Mononuclear cell (primary cell): ENCODE measurements around the gene RERE. TPM values are rescaled to one million over a fixed set of nuclear protein-coding genes. Genes with fewer than 3 reads are reported as not detected.
"Not testable (repeated sequence)": the region's sequence is repeated elsewhere in the genome, so short reads cannot be mapped to it uniquely, and the experiment has no call there.

ENCODE experiments used
- H3K27me3 ChIP-seq: 2 replicates; pipeline ENCODE4 v1.6.0; 2011; ENCODE audit warnings: low read length, control low read depth; ENCODE audit not compliant: insufficient read depth
- H3K4me1 ChIP-seq: 2 replicates; pipeline ENCODE4 v1.5.1; 2011; ENCODE audit warnings: mild to moderate bottlenecking, low read length, control low read depth; ENCODE audit not compliant: insufficient read depth
- H3K4me3 ChIP-seq: 2 replicates; pipeline ENCODE4 v1.5.1; 2011; ENCODE audit warnings: mild to moderate bottlenecking, low read length, moderate library complexity
- H3K9me3 ChIP-seq: 2 replicates; pipeline ENCODE4 v1.5.1; 2011; ENCODE audit warnings: low read depth, mild to moderate bottlenecking, control low read depth, low read length
- total RNA-seq: library from RNA; depleted of rRNA; stranded (reverse); fragments of >200 nt; gene quantifications from one replicate; pipeline ENCODE4 v1.2.3, GENCODE V29; 2012

RERE gene
- total RNA-seq, 1 donor, result 60.7 TPM

DNA sequence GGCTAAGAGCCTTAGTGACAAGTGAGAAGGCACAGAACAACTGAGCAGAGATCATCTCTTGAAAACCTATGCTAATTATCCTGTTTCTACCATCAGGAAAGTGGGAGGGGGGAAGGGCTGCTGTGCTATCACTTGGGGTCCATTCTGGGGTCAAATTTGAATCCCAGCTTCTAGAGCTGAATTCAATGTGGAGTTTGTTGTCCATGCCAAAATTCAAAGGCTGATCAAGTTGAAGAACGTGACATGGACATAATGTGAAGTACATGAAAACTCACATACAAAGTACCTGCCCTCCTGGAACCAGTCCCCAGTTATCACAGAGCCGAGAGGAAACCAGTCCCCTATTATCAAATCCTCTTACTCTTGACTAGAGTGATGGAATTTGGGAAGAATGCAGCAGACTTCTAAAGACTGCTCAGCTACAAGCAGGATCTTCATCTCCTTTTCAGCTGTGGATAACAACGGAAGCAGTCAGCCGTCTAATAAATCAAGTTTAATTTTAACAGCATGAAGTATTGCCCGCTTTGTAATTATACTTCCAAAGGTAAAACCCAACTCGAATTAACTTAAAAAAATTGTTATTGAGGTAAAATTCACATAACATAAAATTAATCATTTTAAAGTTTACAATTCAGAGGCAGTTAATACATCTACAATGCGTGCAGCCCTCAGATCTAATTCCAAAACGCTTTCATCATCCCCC, 421.2 kb downstream of the RERE start:
- Histone ChIP-seq H3K9me3 (no peaks in the 10 kb centered on the region), H3K4me1 (peaks cover 60% of the 10 kb centered on the region), H3K27me3 (no peaks in the 10 kb centered on the region), H3K4me3 (no peak overlapping the region)

DNA sequence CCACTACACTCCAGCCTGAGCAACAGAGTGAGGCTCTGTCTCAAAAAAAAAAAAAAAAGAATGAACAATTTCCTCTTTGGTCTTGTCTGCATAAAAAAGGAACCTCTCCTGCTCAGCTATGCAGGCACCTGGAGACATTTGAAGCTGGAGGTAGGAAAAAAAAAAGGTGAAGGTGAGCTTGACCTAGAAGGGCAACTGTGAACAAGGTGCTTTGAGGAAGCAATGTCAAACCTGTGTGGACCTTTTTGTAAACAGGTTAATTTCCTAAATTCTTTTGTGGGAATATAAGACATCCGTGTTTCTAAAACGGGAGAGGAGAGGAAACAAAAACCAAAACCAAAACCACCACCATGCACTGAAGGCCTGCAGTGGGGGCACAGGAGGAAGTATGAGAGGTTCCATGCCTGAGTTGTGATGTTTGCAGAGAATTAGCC, 422.0 kb downstream of the RERE start:
- H3K9me3 ChIP-seq, result no peaks in the 10 kb centered on the region
- H3K27me3 ChIP-seq, result no peaks in the 10 kb centered on the region
- peaks cover 68% of the 10 kb centered on the region for H3K4me1 ChIP-seq
- H3K4me3 ChIP-seq, result peak overlapping the region; percentile 22

DNA sequence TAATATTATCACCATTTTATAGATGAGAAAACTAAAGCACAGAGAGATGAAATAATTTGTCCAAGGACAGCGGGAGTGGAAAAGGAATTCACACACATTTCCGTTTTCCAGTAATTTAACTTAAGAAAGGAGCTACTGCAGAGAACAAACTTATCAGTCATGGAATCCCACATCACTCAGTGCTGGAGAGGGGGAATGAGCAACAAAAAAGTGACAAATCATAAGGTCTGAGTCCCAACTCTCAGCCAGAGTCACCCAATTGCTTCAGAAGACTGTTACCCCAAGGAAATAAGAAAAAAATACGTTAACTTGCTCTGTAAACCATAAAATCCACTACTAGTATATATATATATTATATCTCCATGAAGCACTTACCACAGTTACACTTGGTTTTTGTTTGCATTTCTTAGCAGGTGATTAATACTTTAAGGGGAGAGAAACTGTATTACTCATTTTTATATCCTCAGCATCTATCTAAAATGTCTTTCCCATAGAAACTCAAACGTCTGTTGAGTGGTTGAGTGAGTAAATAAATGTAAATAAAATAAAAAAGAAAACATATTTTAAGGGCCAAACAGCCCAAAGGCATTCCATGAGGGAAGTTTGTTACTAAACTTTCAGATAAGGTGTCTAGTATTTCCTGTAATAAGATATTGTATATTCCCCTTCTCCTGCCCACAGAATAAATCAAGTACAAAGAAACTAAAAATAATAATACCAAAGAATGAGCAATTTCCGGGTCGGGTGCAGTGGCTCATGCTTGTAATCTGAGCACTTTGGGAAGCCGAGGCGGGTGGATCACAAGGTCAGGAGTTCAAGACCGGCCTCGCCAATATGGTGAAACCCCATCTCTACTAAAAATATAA, 422.8 kb downstream of the RERE start:
- H3K27me3 ChIP-seq, result no peaks in the 10 kb centered on the region
- H3K4me1 ChIP-seq, result peaks cover 76% of the 10 kb centered on the region
- H3K4me3 ChIP-seq, result no peak overlapping the region
- no peaks in the 10 kb centered on the region for H3K9me3 ChIP-seq

DNA sequence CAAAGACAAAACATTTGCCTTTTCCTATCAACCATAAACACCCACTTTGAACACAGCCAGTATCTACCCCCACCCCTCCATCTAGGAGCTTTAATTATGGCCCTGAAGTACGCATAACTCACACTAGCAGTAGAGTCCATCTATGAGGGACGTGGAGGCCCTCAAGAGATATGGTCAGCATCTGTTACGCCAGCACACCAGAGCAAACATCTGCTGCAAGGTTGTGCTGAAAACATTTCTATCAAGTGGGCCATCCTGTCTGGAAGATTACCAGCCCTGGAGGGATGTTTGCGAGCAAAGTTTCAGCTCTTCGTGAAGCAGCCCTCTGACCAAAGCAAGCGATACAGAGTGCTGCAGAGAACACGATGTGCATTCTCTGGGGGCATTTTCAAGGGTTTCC, 424.9 kb downstream of the RERE start:
- Histone ChIP-seq H3K4me3 (no peak overlapping the region), H3K27me3 (no peaks in the 10 kb centered on the region), H3K9me3 (no peaks in the 10 kb centered on the region), H3K4me1 (peaks cover 81% of the 10 kb centered on the region)

DNA sequence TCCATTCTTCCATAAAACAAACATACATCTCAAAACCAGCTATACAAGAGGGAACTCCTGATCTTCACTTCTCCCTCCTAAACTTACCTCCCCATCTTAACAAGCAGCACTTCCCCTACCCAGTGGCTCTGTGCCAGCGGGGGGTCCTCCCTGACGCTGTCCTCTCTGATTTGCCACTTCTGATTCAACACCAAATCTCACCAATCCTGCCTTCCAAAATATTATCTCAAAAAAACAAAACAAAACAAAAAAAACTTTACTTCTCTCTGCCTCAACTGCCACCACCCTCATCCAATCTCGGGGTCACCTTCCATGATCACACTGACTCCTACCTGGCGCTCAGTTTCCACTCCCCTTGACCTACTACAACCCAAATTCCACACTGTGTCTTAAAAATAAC, 426.7 kb downstream of the RERE start:
- H3K4me1 ChIP-seq, result peaks cover 73% of the 10 kb centered on the region
- H3K4me3 ChIP-seq, result no peak overlapping the region

DNA sequence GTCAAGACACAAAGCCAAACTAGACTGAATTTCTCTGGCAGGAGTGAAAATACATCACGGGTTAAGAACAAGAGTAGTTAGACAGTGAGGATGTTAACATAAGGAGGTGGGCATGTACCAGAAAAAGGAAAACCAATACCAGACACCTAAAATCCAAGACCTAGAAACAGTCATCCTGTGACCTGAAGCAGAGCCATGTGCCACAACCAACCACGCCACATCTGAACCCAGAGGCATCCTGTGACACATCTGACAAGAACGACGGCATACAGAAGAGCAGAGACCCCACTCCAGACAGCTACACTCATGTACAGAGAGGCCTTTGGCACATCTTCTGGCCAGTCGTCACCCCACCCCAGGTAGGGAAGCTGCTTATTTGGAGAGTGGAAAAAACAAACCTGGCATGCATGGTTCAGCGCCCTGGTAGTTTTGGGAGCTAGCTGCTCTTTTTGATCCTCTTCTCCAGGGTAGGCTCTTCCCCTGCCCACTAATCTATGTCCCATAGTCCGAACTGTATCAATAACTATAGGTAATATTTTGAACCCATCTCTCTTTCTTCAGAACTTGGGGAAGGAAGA, 427.4 kb downstream of the RERE start:
- Histone ChIP-seq H3K27me3 (no peaks in the 10 kb centered on the region), H3K4me3 (no peak overlapping the region), H3K4me1 (peaks cover 72% of the 10 kb centered on the region), H3K9me3 (no peaks in the 10 kb centered on the region)

More for the DNA sequence above, 426.7 kb downstream of the RERE start:
- H3K27me3 ChIP-seq, result no peaks in the 10 kb centered on the region
- H3K9me3 ChIP-seq, result no peaks in the 10 kb centered on the region

DNA sequence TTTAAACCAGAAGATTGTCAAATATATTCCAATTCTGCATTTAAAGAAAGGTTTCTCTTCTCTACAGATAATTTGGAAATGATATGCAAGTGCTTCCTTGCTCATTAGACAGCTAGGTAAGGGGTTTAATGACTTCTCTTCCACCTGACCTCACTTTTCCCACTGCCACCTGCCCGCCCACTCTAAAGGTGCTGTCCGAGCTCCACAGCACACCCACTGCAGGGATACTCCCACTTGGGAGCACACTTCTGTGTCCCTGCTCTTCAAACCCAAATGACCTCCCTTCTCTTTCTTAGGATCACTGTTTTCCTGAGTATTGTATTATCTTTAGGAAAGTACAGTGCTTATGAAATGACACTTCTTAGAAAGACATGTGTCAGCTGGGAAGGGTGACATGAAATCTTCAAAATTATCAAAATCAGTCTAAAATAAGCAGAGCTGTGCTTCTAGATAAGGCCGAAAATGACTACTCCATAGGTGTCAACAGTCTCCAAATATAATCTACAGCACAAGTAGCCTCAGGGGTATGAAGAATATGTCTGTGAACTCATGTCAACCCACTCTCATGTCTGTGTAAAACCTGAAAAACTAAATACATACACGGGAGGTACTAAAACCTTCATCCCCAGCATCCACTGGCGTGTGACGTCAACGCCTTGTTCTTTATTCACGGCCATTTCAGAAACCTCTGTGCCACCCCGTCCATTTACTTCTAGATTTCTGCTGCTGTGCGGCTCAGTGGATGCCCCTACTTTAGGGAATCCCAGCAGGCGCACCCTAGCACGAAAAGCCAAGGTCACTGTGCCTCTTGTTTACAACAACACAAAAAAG, 428.5 kb downstream of the RERE start:
- H3K4me3 ChIP-seq, result no peak overlapping the region
- no peaks in the 10 kb centered on the region for H3K27me3 ChIP-seq
- H3K4me1 ChIP-seq, result peaks cover 72% of the 10 kb centered on the region
- H3K9me3 ChIP-seq, result no peaks in the 10 kb centered on the region

DNA sequence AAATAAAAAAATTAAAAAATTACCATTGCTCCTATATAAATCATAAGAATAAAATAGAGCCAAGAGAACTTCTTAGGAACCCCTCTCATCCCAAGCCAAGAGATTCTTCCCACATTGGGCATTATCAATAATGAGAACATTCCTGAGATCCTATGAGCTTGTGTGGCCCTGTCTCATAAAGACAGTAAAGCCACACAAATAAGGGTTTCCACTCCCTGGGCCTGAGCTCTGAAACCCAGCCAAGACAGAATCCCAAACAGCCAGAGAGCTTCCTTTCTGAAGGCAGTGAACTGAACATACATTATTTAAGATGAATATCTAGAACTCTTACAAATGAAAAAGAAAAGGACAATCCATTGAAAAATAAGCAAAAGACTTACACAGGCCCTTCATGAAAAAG, 431.2 kb downstream of the RERE start:
- Histone ChIP-seq H3K9me3 (no peaks in the 10 kb centered on the region), H3K4me3 (no peak overlapping the region), H3K4me1 (peaks cover 86% of the 10 kb centered on the region), H3K27me3 (no peaks in the 10 kb centered on the region)

DNA sequence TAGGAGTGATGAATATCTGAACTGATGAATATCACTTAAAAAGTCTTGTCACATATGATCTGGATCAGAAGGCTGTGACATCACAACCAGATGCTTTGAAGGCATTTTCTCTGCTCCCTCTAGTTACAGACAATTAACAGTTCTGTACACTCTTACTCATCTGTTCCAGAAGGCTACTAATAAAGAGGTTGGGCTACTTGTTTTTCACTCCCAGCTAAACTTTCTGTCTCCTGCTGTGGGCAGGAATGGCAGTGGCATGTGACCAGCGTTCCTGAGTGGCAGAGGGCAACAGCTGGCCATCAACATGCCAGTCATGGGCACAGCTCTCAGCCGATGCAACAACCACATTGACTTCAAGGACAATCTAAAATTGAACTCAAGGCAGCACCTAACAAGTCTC, 432.9 kb downstream of the RERE start:
- Histone ChIP-seq H3K4me3 (no peak overlapping the region), H3K27me3 (no peaks in the 10 kb centered on the region), H3K4me1 (peaks cover 77% of the 10 kb centered on the region), H3K9me3 (no peaks in the 10 kb centered on the region)

DNA sequence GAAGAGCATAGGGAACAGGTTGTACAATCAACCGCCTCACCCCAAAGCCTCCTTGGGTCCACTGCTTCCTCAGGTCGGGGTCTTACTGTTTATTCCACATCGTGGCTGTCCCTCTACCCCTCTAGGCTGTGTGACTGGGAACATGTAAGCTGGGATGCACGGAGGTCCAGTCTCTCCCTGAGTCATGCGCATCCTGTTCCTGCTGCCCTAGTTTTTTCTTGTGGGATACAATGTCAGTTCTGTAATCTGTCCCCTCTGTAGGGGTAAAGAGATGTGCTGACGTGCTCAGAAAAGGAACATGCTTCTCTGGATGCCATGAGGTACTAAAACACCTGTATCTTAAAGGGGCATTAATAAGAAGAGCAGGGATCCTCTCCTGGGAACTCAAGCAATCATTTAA, 433.4 kb downstream of the RERE start:
- no peaks in the 10 kb centered on the region for H3K27me3 ChIP-seq
- H3K4me3 ChIP-seq, result no peak overlapping the region
- H3K4me1 ChIP-seq, result peaks cover 79% of the 10 kb centered on the region
- no peaks in the 10 kb centered on the region for H3K9me3 ChIP-seq

DNA sequence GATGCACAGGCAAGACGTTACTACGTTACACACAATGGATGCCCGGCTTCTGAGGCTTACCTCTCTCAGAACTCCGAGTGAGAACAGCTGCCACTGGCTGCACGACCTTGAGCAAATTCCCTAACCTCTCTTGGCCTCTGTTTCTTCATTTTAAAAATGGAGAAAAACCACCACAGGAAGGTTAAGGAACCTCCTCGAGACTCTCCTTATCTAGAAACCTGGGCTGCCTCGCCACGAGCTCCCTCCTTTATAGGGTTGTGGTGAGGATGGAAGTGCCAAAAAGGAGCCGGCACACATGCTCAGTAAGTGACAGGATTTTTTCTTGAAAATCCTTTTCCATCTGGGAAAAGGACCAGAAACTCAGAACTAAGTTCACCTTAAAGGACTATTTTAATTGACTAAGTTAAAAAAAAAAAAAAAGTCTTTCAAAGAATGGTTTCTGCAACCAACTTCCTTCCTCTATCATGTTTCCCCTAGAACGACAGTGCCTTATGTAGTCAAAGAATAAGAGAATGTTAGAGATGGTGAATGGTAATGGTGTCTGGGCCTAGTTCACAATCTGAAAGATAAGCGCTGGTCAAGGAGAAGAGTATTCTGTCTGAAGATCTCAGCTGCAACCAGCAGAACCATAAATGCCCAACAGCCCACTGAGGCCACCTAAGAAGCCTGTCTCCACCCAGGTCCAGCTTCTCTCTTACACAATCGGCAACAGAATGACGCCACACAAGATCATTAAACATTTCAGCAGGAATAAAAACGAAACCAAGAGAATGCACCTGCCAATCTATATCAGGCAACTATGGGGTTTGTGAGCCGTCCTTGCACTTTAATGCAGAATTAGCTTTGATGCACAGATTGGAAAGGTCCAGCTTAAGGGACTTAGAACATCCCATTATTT, 434.6 kb downstream of the RERE start:
- Histone ChIP-seq H3K4me3 (no peak overlapping the region), H3K27me3 (no peaks in the 10 kb centered on the region), H3K9me3 (no peaks in the 10 kb centered on the region), H3K4me1 (peaks cover 77% of the 10 kb centered on the region)

DNA sequence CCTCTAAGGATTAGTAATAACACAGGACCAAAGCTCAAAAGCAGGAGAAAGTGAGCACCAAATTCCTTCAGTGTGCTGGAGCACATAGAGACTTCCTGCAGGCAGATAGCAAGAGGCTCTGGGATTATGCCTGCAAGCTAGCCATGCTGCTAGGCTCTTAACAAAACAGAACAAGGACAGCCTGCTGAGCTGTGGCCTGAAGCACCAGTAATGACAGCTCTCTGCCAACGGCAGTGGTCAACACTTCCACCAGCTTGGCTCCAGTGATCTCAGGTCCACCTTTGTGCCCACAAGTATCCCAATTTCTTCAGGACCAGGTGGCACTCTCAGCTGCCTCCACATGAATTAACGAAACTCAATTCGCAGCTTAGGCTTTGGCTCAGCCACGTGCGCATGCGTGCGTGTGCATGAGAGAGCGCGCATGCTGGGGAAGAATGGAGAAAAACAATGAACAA, 435.4 kb downstream of the RERE start:
- H3K4me3 ChIP-seq, result no peak overlapping the region
- no peaks in the 10 kb centered on the region for H3K9me3 ChIP-seq
- H3K4me1 ChIP-seq, result peaks cover 74% of the 10 kb centered on the region
- no peaks in the 10 kb centered on the region for H3K27me3 ChIP-seq

DNA sequence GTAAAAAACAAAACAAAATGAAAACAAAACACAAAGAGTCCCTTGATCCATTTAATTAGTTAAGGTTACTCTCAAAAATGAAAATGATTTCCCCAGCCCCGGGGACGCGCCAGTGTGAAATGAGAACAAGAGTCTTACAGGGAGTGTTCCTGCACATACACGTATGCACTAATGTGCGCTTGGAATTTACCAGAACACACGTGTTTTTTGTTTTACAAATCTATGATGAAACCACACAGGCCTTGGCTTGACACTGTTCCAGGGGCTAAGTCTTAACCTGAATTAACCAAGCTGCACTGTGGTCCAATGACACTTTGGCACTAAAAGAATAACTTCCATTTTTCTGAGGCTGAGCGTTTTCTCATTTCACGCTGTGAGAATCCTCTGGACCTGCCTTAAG, 435.8 kb downstream of the RERE start:
- Histone ChIP-seq H3K4me3 (no peak overlapping the region), H3K27me3 (no peaks in the 10 kb centered on the region), H3K9me3 (no peaks in the 10 kb centered on the region), H3K4me1 (peaks cover 71% of the 10 kb centered on the region)

DNA sequence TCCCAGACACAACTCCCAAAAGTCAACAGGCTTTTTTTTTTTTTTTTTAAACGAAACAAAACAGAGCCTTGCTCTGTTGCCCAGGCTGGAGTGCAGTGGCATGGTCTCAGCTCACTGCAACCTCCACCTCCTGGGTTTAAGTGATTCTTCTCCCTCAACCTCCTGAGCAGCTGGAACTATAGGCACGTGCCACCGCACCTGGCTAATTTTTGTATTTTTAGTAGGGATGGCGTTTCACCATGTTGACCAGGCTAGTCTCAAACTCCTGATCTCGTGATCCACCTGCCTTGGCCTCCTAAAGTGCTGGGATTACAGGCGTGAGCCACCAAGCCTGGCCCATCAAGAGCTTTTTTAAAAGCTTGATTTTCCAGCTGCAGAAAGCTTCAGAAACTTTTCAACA, 437.1 kb downstream of the RERE start:
- not testable (repeated sequence) for H3K4me3 ChIP-seq, H3K27me3 ChIP-seq, H3K9me3 ChIP-seq
- H3K4me1 ChIP-seq, result peaks cover 71% of the 10 kb centered on the region
